SJCRH30 (cell line): ENCODE data around the gene NPAS3. TPM values are rescaled to one million over a fixed set of nuclear protein-coding genes. Genes with fewer than 3 reads are reported as not detected.

Experiments used
- DNase-seq, 2 experiments: peaks; one replicate each; pipeline ENCODE4 v3.0.0-alpha.2; 2015 to 2020
- H3K27ac ChIP-seq: fragments of 250-450 bp; sonication (Bioruptor Pico); 2 replicates; pipeline ENCODE4 v1.5.1; 2020; ENCODE audit warnings: mild to moderate bottlenecking, moderate library complexity
- H3K27me3 ChIP-seq: fragments of 250-450 bp; sonication (Bioruptor Pico); 2 replicates; pipeline ENCODE4 v1.5.1; 2020; ENCODE audit warnings: mild to moderate bottlenecking, moderate library complexity
- H3K36me3 ChIP-seq: fragments of 250-450 bp; sonication (Bioruptor Pico); 2 replicates; pipeline ENCODE4 v1.5.1; 2020; ENCODE audit warnings: mild to moderate bottlenecking, moderate library complexity
- H3K4me1 ChIP-seq: fragments of 250-450 bp; sonication (Bioruptor Pico); 2 replicates; pipeline ENCODE4 v1.5.1; 2020; ENCODE audit warnings: mild to moderate bottlenecking, moderate library complexity
- H3K4me3 ChIP-seq: fragments of 250-450 bp; sonication (Bioruptor Pico); 2 replicates; pipeline ENCODE4 v1.5.1; 2020; ENCODE audit warnings: mild to moderate bottlenecking, moderate library complexity
- H3K9me3 ChIP-seq: fragments of 250-450 bp; sonication (Bioruptor Pico); replicated peaks from 2 replicates; pipeline ENCODE4 v1.5.1; 2020; ENCODE audit warnings: mild to moderate bottlenecking, moderate library complexity
- total RNA-seq: library from RNA; depleted of rRNA; stranded (reverse); fragments of >200 nt; shearing (Covaris generic); gene quantifications from 2 replicates; pipeline ENCODE4 v1.2.3, GENCODE V29; 2014

The NPAS3 gene
- total RNA-seq, 1 experiment from 2014 or later = 1.8 TPM

GRCh38 chr14:33504246-33505099 is 565.8 kb downstream of the NPAS3 start:
- no peaks in the 10 kb centered on the region for H3K27me3 ChIP-seq
- no peak for DNase-seq
- no peaks in the 10 kb centered on the region for H3K9me3 ChIP-seq
- H3K27ac ChIP-seq = no peak overlapping the region
- H3K4me1 ChIP-seq = no peaks in the 10 kb centered on the region
- H3K4me3 ChIP-seq = no peak overlapping the region
- H3K36me3 ChIP-seq = no peaks in the 10 kb centered on the region

GRCh38 chr14:33505266-33505962 is 566.7 kb downstream of the NPAS3 start:
- Histone ChIP-seq H3K9me3 (no peaks in the 10 kb centered on the region), H3K36me3 (no peaks in the 10 kb centered on the region), H3K27me3 (no peaks in the 10 kb centered on the region), H3K4me1 (no peaks in the 10 kb centered on the region), H3K27ac (no peak overlapping the region), H3K4me3 (no peak overlapping the region)
- no peak for DNase-seq

- Histone ChIP-seq H3K9me3 (no peaks in the 10 kb centered on the region), H3K4me1 (no peaks in the 10 kb centered on the region), H3K4me3 (no peak overlapping the region), H3K36me3 (no peaks in the 10 kb centered on the region), H3K27ac (no peak overlapping the region), H3K27me3 (no peaks in the 10 kb centered on the region)
- DNase-seq = no peak
Measured at GRCh38 chr14:33505963-33506329, 567.3 kb downstream of the NPAS3 start.

GRCh38 chr14:33508126-33509062 is 569.7 kb downstream of the NPAS3 start:
- no peaks in the 10 kb centered on the region for H3K9me3 ChIP-seq
- no peaks in the 10 kb centered on the region for H3K27me3 ChIP-seq
- H3K27ac ChIP-seq = no peak overlapping the region
- DNase-seq = no peak
- no peaks in the 10 kb centered on the region for H3K4me1 ChIP-seq
- no peaks in the 10 kb centered on the region for H3K36me3 ChIP-seq
- H3K4me3 ChIP-seq = no peak overlapping the region

- H3K36me3 ChIP-seq = no peaks in the 10 kb centered on the region
- no peak overlapping the region for H3K27ac ChIP-seq
- H3K9me3 ChIP-seq = no peaks in the 10 kb centered on the region
- H3K4me3 ChIP-seq = no peak overlapping the region
- H3K27me3 ChIP-seq = no peaks in the 10 kb centered on the region
- no peaks in the 10 kb centered on the region for H3K4me1 ChIP-seq
- DNase-seq = no peak
Measured at GRCh38 chr14:33509454-33509853, 570.8 kb downstream of the NPAS3 start.

GRCh38 chr14:33510063-33510481 is 571.4 kb downstream of the NPAS3 start:
- peak in 1 of 2 experiments; percentile 19 for DNase-seq

GRCh38 chr14:33510991-33511390 is 572.3 kb downstream of the NPAS3 start:
- H3K27me3 ChIP-seq = no peaks in the 10 kb centered on the region
- H3K9me3 ChIP-seq = no peaks in the 10 kb centered on the region
- no peak overlapping the region for H3K4me3 ChIP-seq
- DNase-seq = no peak
- H3K27ac ChIP-seq = no peak overlapping the region
- H3K4me1 ChIP-seq = no peaks in the 10 kb centered on the region
- H3K36me3 ChIP-seq = no peaks in the 10 kb centered on the region

More at GRCh38 chr14:33510063-33510481, 571.4 kb downstream of the NPAS3 start:
- Histone ChIP-seq H3K36me3 (no peaks in the 10 kb centered on the region), H3K27ac (no peak overlapping the region), H3K9me3 (no peaks in the 10 kb centered on the region), H3K4me3 (no peak overlapping the region), H3K4me1 (no peaks in the 10 kb centered on the region), H3K27me3 (no peaks in the 10 kb centered on the region)

- Histone ChIP-seq H3K36me3 (no peaks in the 10 kb centered on the region), H3K27ac (no peak overlapping the region), H3K4me3 (no peak overlapping the region), H3K9me3 (no peaks in the 10 kb centered on the region), H3K27me3 (no peaks in the 10 kb centered on the region), H3K4me1 (no peaks in the 10 kb centered on the region)
- no peak for DNase-seq
Measured at GRCh38 chr14:33511851-33512640, 573.4 kb downstream of the NPAS3 start.

- H3K27ac ChIP-seq = no peak overlapping the region
- no peak overlapping the region for H3K4me3 ChIP-seq
- H3K36me3 ChIP-seq = no peaks in the 10 kb centered on the region
- no peaks in the 10 kb centered on the region for H3K9me3 ChIP-seq
- DNase-seq = no peak
- no peaks in the 10 kb centered on the region for H3K27me3 ChIP-seq
- H3K4me1 ChIP-seq = no peaks in the 10 kb centered on the region
Measured at GRCh38 chr14:33515441-33515840, 576.8 kb downstream of the NPAS3 start.

- Histone ChIP-seq H3K4me1 (no peaks in the 10 kb centered on the region), H3K9me3 (no peaks in the 10 kb centered on the region), H3K27me3 (no peaks in the 10 kb centered on the region), H3K36me3 (no peaks in the 10 kb centered on the region), H3K4me3 (no peak overlapping the region), H3K27ac (no peak overlapping the region)
- no peak for DNase-seq
Measured at GRCh38 chr14:33515899-33516298, 577.2 kb downstream of the NPAS3 start.

GRCh38 chr14:33516898-33517436 is 578.3 kb downstream of the NPAS3 start:
- Histone ChIP-seq H3K27me3 (no peaks in the 10 kb centered on the region), H3K27ac (no peak overlapping the region), H3K4me1 (no peaks in the 10 kb centered on the region), H3K9me3 (no peaks in the 10 kb centered on the region), H3K36me3 (no peaks in the 10 kb centered on the region), H3K4me3 (no peak overlapping the region)
- DNase-seq = no peak

- no peak for DNase-seq
- H3K27ac ChIP-seq = no peak overlapping the region
- no peaks in the 10 kb centered on the region for H3K9me3 ChIP-seq
- H3K4me1 ChIP-seq = no peaks in the 10 kb centered on the region
- no peaks in the 10 kb centered on the region for H3K36me3 ChIP-seq
- H3K4me3 ChIP-seq = no peak overlapping the region
- no peaks in the 10 kb centered on the region for H3K27me3 ChIP-seq
Measured at GRCh38 chr14:33521192-33521591, 582.5 kb downstream of the NPAS3 start.

GRCh38 chr14:33524244-33524643 is 585.6 kb downstream of the NPAS3 start:
- no peak for DNase-seq
- Histone ChIP-seq H3K4me1 (no peaks in the 10 kb centered on the region), H3K36me3 (no peaks in the 10 kb centered on the region), H3K27me3 (no peaks in the 10 kb centered on the region), H3K9me3 (no peaks in the 10 kb centered on the region), H3K4me3 (no peak overlapping the region), H3K27ac (no peak overlapping the region)

- Histone ChIP-seq H3K36me3 (no peaks in the 10 kb centered on the region), H3K9me3 (no peaks in the 10 kb centered on the region), H3K27me3 (no peaks in the 10 kb centered on the region), H3K4me1 (no peaks in the 10 kb centered on the region), H3K4me3 (no peak overlapping the region), H3K27ac (no peak overlapping the region)
- no peak for DNase-seq
Measured at GRCh38 chr14:33525626-33526025, 586.9 kb downstream of the NPAS3 start.
